ENCODE measurements around the gene RIMS1.

The RIMS1 gene

GRCh38 chr6:72238900-72239299 is 352.6 kb downstream of the RIMS1 start:
- H3K36me3 ChIP-seq (ENCODE audit: insufficient read depth, low read length), result no peaks in the 10 kb centered on the region
- H3K4me1 ChIP-seq (ENCODE audit: insufficient read depth, low read length), result peaks cover 24% of the 10 kb centered on the region
- no peak overlapping the region for H3K9ac ChIP-seq (ENCODE audit: low read depth, low read length)
- H3K9me3 ChIP-seq (ENCODE audit: insufficient read depth, low read depth, low read length), result no peaks in the 10 kb centered on the region
- H3K4me3 ChIP-seq (ENCODE audit: low read length), result no peak overlapping the region
- WGBS, result no CpG with 5 or more reads among the region's 1 CpG
- H3K27me3 ChIP-seq (ENCODE audit: insufficient read depth, low read length), result no peaks in the 10 kb centered on the region
- H3K27ac ChIP-seq (ENCODE audit: low read depth, low read length), result no peak overlapping the region

- H3K36me3 ChIP-seq (ENCODE audit: insufficient read depth, low read length), result no peaks in the 10 kb centered on the region
- 0 out of 2 replicates have a peak overlapping the region, but pooled peaks have one; percentile 11 for H3K9ac ChIP-seq (ENCODE audit: low read depth, low read length)
- no peak overlapping the region; the same call in 1 of the 2 replicates for H3K4me3 ChIP-seq (ENCODE audit: low read length)
- H3K9me3 ChIP-seq (ENCODE audit: insufficient read depth, low read depth, low read length), result no peaks in the 10 kb centered on the region
- H3K27ac ChIP-seq (ENCODE audit: low read depth, low read length), result peak overlapping the region; percentile 81
- 0% methylated on average over 1 of the region's 2 CpGs for WGBS
- peaks cover 54% of the 10 kb centered on the region for H3K4me1 ChIP-seq (ENCODE audit: insufficient read depth, low read length)
- no peaks in the 10 kb centered on the region for H3K27me3 ChIP-seq (ENCODE audit: insufficient read depth, low read length)
Observed at GRCh38 chr6:72245565-72245964, 359.2 kb downstream of the RIMS1 start.

GRCh38 chr6:72246926-72247325 is 360.6 kb downstream of the RIMS1 start:
- WGBS, result 90% methylated on average over 3 of the region's 4 CpGs
- Histone ChIP-seq H3K27ac (ENCODE audit: low read depth, low read length) (no peak overlapping the region), H3K9me3 (ENCODE audit: insufficient read depth, low read depth, low read length) (no peaks in the 10 kb centered on the region), H3K4me3 (ENCODE audit: low read length) (no peak overlapping the region), H3K4me1 (ENCODE audit: insufficient read depth, low read length) (peaks cover 49% of the 10 kb centered on the region), H3K36me3 (ENCODE audit: insufficient read depth, low read length) (no peaks in the 10 kb centered on the region), H3K27me3 (ENCODE audit: insufficient read depth, low read length) (no peaks in the 10 kb centered on the region), H3K9ac (ENCODE audit: low read depth, low read length) (no peak overlapping the region)

DNA sequence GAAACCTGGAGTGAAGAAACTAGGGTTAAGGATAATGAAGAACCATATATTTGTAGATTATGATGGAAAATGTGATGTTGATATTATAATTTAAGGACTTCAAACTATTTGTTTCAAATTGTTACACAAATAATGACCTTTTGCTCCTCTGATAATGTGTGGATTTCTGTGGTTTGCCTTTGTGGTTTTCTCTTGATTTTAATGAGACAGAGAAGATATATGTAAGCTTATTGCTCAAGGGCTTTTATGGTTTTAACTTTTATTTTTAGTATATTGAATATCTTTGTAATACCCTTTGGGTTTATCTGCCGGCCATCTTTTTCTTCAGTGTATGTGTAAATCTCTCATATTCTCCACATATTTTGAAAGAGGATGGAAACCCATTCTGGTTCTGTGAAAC is 362.3 kb downstream of the RIMS1 start:
- WGBS, result no CpG with 5 or more reads among the region's 1 CpG
- peaks cover 33% of the 10 kb centered on the region for H3K4me1 ChIP-seq (ENCODE audit: insufficient read depth, low read length)
- no peaks in the 10 kb centered on the region for H3K27me3 ChIP-seq (ENCODE audit: insufficient read depth, low read length)
- H3K9ac ChIP-seq (ENCODE audit: low read depth, low read length), result no peak overlapping the region
- H3K36me3 ChIP-seq (ENCODE audit: insufficient read depth, low read length), result no peaks in the 10 kb centered on the region
- no peak overlapping the region for H3K4me3 ChIP-seq (ENCODE audit: low read length)
- no peaks in the 10 kb centered on the region for H3K9me3 ChIP-seq (ENCODE audit: insufficient read depth, low read depth, low read length)
- H3K27ac ChIP-seq (ENCODE audit: low read depth, low read length), result no peak overlapping the region

- H3K27ac ChIP-seq (ENCODE audit: low read depth, low read length), result no peak overlapping the region
- H3K27me3 ChIP-seq (ENCODE audit: insufficient read depth, low read length), result no peaks in the 10 kb centered on the region
- H3K9ac ChIP-seq (ENCODE audit: low read depth, low read length), result no peak overlapping the region
- H3K4me1 ChIP-seq (ENCODE audit: insufficient read depth, low read length), result peaks cover 13% of the 10 kb centered on the region
- no peaks in the 10 kb centered on the region for H3K9me3 ChIP-seq (ENCODE audit: insufficient read depth, low read depth, low read length)
- 92% methylated on average over 2 of the region's 3 CpGs for WGBS
- H3K36me3 ChIP-seq (ENCODE audit: insufficient read depth, low read length), result no peaks in the 10 kb centered on the region
- no peak overlapping the region for H3K4me3 ChIP-seq (ENCODE audit: low read length)
Observed at GRCh38 chr6:72250664-72251063, 364.3 kb downstream of the RIMS1 start.

DNA sequence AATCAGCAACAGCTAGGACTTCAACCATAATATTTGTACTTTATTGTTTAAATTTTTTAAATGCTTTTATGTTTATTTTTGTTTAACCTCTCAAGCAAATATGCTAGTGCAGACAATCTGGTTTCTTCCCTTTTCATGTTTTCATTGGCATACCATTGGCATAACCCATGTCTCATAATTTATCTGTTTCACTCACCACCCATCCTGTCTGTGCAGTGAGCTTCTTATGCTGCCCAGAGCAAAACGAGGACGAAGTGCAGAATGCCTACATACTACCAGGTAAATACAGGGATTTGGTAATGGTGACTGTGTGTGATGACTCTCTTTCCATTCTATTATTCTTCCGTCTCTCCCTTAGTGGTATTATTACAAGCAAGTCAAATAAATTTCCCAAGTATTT is 374.1 kb downstream of the RIMS1 start:
- WGBS, result 100% methylated on average over 2 of the region's 3 CpGs
- no peak overlapping the region for H3K9ac ChIP-seq (ENCODE audit: low read depth, low read length)
- no peak overlapping the region for H3K27ac ChIP-seq (ENCODE audit: low read depth, low read length)
- no peak overlapping the region for H3K4me3 ChIP-seq (ENCODE audit: low read length)
- H3K27me3 ChIP-seq (ENCODE audit: insufficient read depth, low read length), result no peaks in the 10 kb centered on the region
- H3K9me3 ChIP-seq (ENCODE audit: insufficient read depth, low read depth, low read length), result no peaks in the 10 kb centered on the region
- H3K36me3 ChIP-seq (ENCODE audit: insufficient read depth, low read length), result no peaks in the 10 kb centered on the region
- H3K4me1 ChIP-seq (ENCODE audit: insufficient read depth, low read length), result peaks cover 11% of the 10 kb centered on the region

DNA sequence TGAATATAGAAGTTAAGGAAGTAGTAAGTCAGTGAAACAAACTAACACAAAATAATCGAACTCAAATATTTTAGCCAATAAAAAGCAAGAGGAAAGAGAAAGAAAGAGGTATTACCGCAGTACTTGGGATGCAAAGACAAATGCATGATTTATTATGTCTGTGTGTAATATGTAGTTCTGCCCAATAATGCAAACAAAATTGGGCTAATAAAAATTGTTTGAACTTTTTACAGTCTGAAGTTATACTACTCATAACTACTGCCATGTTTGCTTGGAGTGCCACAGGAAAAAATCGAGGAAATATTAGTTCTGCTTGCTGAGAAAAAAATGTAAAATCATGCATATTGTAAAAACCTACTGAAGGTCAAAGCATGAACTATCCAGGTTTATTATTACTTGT is 375.2 kb downstream of the RIMS1 start:
- WGBS, result 96% methylated on average over 3 of the region's 3 CpGs
- peaks cover 11% of the 10 kb centered on the region for H3K4me1 ChIP-seq (ENCODE audit: insufficient read depth, low read length)
- no peak overlapping the region for H3K27ac ChIP-seq (ENCODE audit: low read depth, low read length)

DNA sequence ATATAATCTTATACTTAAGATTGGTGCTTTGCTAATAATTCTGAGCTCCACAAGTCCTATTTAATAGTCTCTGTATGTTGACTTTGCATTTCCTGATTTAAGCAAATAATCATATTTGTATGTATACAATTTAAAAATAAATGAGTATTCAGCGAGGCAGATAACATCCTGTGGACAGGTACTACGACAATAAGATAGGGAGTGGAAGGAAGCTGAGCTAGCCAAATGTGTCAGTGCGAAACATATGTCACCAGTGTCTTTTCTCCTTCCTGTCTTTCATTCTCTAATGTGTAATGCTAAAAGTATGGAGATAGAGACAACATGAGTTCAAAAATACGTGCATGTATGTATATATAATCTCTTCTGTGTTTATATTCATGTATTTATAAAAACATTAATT is 375.9 kb downstream of the RIMS1 start:
- Histone ChIP-seq H3K27me3 (ENCODE audit: insufficient read depth, low read length) (no peaks in the 10 kb centered on the region), H3K36me3 (ENCODE audit: insufficient read depth, low read length) (no peaks in the 10 kb centered on the region), H3K4me1 (ENCODE audit: insufficient read depth, low read length) (peaks cover 7% of the 10 kb centered on the region), H3K9me3 (ENCODE audit: insufficient read depth, low read depth, low read length) (no peaks in the 10 kb centered on the region), H3K9ac (ENCODE audit: low read depth, low read length) (no peak overlapping the region), H3K4me3 (ENCODE audit: low read length) (no peak overlapping the region), H3K27ac (ENCODE audit: low read depth, low read length) (no peak overlapping the region)
- 100% methylated on average over 3 of the region's 4 CpGs for WGBS

More for the DNA sequence above, 375.2 kb downstream of the RIMS1 start:
- H3K27me3 ChIP-seq (ENCODE audit: insufficient read depth, low read length), result no peaks in the 10 kb centered on the region
- H3K4me3 ChIP-seq (ENCODE audit: low read length), result no peak overlapping the region
- H3K9ac ChIP-seq (ENCODE audit: low read depth, low read length), result no peak overlapping the region
- no peaks in the 10 kb centered on the region for H3K9me3 ChIP-seq (ENCODE audit: insufficient read depth, low read depth, low read length)
- H3K36me3 ChIP-seq (ENCODE audit: insufficient read depth, low read length), result no peaks in the 10 kb centered on the region

DNA sequence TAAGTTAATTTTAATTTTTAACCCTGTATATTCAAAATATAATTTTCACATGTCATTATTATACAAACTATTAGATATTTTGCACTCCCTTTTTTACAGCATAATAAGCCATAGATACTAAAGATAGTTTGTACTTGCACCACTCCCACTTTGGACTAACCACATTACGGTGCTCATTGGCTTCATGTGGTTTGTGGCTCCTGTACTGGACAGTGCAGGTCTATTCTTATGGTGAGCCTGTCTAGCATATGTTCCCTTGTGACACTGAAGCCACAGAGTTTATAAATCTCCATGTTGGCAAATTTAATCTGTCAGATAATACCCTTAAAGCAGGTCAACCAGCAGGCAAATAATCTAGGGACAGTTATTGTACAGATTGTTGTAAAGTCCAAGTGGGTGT is 381.1 kb downstream of the RIMS1 start:
- H3K4me3 ChIP-seq (ENCODE audit: low read length), result no peak overlapping the region
- H3K9me3 ChIP-seq (ENCODE audit: insufficient read depth, low read depth, low read length), result no peaks in the 10 kb centered on the region
- H3K36me3 ChIP-seq (ENCODE audit: insufficient read depth, low read length), result no peaks in the 10 kb centered on the region
- WGBS, result 94% methylated on average over 1 of the region's 1 CpG
- H3K27me3 ChIP-seq (ENCODE audit: insufficient read depth, low read length), result no peaks in the 10 kb centered on the region
- H3K4me1 ChIP-seq (ENCODE audit: insufficient read depth, low read length), result no peaks in the 10 kb centered on the region
- H3K27ac ChIP-seq (ENCODE audit: low read depth, low read length), result no peak overlapping the region
- no peak overlapping the region for H3K9ac ChIP-seq (ENCODE audit: low read depth, low read length)

- Histone ChIP-seq H3K9ac (ENCODE audit: low read depth, low read length) (no peak overlapping the region), H3K27ac (ENCODE audit: low read depth, low read length) (no peak overlapping the region), H3K4me1 (ENCODE audit: insufficient read depth, low read length) (no peaks in the 10 kb centered on the region), H3K36me3 (ENCODE audit: insufficient read depth, low read length) (no peaks in the 10 kb centered on the region), H3K9me3 (ENCODE audit: insufficient read depth, low read depth, low read length) (no peaks in the 10 kb centered on the region), H3K27me3 (ENCODE audit: insufficient read depth, low read length) (no peaks in the 10 kb centered on the region), H3K4me3 (ENCODE audit: low read length) (no peak overlapping the region)
- WGBS, result no CpG with 5 or more reads among the region's 1 CpG
Observed at GRCh38 chr6:72271531-72271930, 385.2 kb downstream of the RIMS1 start.

DNA sequence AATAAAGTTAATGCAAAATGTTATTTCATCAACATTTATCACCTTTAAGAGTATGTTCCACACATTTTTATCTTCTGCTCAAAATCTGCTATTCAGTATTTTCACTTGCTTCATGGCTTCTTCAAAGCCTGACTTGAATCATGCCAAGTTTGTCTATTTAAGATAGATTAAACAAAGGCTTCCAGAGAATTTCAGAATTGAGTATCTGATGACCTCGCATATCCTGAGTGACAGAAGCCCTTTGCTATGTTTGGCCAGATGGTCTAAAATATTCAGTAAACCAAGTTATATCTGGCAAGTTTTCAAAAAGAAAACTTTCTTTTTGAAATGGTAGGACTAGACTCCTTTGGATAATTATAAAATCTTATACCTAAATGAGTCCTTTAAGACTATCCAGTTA is 386.6 kb downstream of the RIMS1 start:
- H3K27me3 ChIP-seq (ENCODE audit: insufficient read depth, low read length), result no peaks in the 10 kb centered on the region
- no peak overlapping the region for H3K9ac ChIP-seq (ENCODE audit: low read depth, low read length)
- no peaks in the 10 kb centered on the region for H3K9me3 ChIP-seq (ENCODE audit: insufficient read depth, low read depth, low read length)
- H3K27ac ChIP-seq (ENCODE audit: low read depth, low read length), result no peak overlapping the region
- 95% methylated on average over 1 of the region's 1 CpG for WGBS
- no peak overlapping the region for H3K4me3 ChIP-seq (ENCODE audit: low read length)
- H3K36me3 ChIP-seq (ENCODE audit: insufficient read depth, low read length), result no peaks in the 10 kb centered on the region
- no peaks in the 10 kb centered on the region for H3K4me1 ChIP-seq (ENCODE audit: insufficient read depth, low read length)

GRCh38 chr6:72275888-72276287 is 389.5 kb downstream of the RIMS1 start:
- Histone ChIP-seq H3K9ac (ENCODE audit: low read depth, low read length) (no peak overlapping the region), H3K4me1 (ENCODE audit: insufficient read depth, low read length) (no peaks in the 10 kb centered on the region), H3K27me3 (ENCODE audit: insufficient read depth, low read length) (no peaks in the 10 kb centered on the region), H3K27ac (ENCODE audit: low read depth, low read length) (no peak overlapping the region), H3K9me3 (ENCODE audit: insufficient read depth, low read depth, low read length) (no peaks in the 10 kb centered on the region), H3K4me3 (ENCODE audit: low read length) (no peak overlapping the region), H3K36me3 (ENCODE audit: insufficient read depth, low read length) (no peaks in the 10 kb centered on the region)
- WGBS, result no CpG with 5 or more reads among the region's 1 CpG
